Breast epithelium (tissue), 3 donors: ENCODE data around the gene OCA2.

Source experiments
- POLR2A ChIP-seq: fragments of 450-650 bp; IDR thresholded peaks from one replicate; pipeline ENCODE4 v1.6.1; 2016; ENCODE audit warnings: antibody characterized with exemption, mild to moderate bottlenecking, moderate library complexity
- POLR2AphosphoS5 ChIP-seq, 3 donors: sonication (generic); formaldehyde crosslinking; IDR thresholded peaks; one replicate each; pipeline ENCODE4 v1.6.1; 2017; ENCODE audit warnings: antibody characterized with exemption in 3 of 3
- TF ChIP-seq, protein P1 (sequence below), 3 donors: fragments of 450-650 bp; IDR thresholded peaks; one replicate each; pipeline ENCODE4 v1.5.1; 2016 to 2017; ENCODE audit warnings: antibody characterized with exemption in 3 of 3, mild to moderate bottlenecking in 3 of 3, moderate library complexity in 3 of 3

DNA sequence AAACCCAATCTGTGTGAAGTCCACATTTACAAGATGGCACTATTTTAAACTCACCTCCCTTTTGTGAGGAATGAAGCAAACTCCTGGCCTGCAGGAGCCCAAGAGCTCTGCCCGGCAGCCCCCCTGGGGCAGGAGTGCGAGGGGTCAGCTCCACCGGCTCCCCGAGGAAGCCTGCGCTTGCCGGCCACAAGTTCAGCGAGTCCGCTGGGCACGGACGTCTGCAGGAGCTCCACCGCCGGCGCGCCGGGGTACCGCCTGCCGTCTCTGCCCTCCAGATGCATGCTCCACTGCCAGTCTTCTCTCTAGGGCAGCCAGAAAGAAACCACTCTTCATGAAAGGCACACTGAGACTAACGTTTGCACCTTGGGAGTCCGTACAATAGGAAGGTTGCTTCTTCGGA, 17.5 kb downstream of the OCA2 start:
- TF ChIP-seq, protein P1, sequence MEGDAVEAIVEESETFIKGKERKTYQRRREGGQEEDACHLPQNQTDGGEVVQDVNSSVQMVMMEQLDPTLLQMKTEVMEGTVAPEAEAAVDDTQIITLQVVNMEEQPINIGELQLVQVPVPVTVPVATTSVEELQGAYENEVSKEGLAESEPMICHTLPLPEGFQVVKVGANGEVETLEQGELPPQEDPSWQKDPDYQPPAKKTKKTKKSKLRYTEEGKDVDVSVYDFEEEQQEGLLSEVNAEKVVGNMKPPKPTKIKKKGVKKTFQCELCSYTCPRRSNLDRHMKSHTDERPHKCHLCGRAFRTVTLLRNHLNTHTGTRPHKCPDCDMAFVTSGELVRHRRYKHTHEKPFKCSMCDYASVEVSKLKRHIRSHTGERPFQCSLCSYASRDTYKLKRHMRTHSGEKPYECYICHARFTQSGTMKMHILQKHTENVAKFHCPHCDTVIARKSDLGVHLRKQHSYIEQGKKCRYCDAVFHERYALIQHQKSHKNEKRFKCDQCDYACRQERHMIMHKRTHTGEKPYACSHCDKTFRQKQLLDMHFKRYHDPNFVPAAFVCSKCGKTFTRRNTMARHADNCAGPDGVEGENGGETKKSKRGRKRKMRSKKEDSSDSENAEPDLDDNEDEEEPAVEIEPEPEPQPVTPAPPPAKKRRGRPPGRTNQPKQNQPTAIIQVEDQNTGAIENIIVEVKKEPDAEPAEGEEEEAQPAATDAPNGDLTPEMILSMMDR (IDR thresholded peaks at IDR 0.05) = no peak
- no peak for TF ChIP-seq POLR2AphosphoS5 (IDR thresholded peaks at IDR 0.05)
- TF ChIP-seq POLR2A = no peak
